Neural crest cell (in vitro differentiated cells): Measurements from ENCODE around the gene SPTBN5. TPM values are rescaled to one million over a fixed set of nuclear protein-coding genes. Genes with fewer than 3 reads are reported as not detected.

Source experiments
- DNase-seq: peaks from one replicate; pipeline ENCODE4 v3.0.0; 2021; ENCODE audit warnings: low read depth, mixed read lengths, low spot score
- H3K27ac Mint-ChIP-seq: one replicate; pipeline ENCODE4 v1.8.0; 2021; ENCODE audit warnings: mild to moderate bottlenecking, mixed read lengths; ENCODE audit not compliant: unreplicated experiment
- H3K27me3 Mint-ChIP-seq: 2 replicates; pipeline ENCODE4 v1.8.0; 2021; ENCODE audit warnings: low read depth, mild to moderate bottlenecking, mixed read lengths
- H3K36me3 Mint-ChIP-seq: 2 replicates; pipeline ENCODE4 v1.8.0; 2021; ENCODE audit warnings: low read depth, mild to moderate bottlenecking, mixed read lengths
- H3K4me1 Mint-ChIP-seq: 2 replicates; pipeline ENCODE4 v1.8.0; 2021; ENCODE audit warnings: mixed read lengths
- H3K4me3 Mint-ChIP-seq: one replicate; pipeline ENCODE4 v1.8.0; 2021; ENCODE audit warnings: mild to moderate bottlenecking, mixed read lengths
- H3K9me3 Mint-ChIP-seq: 2 replicates; pipeline ENCODE4 v1.8.0; 2021; ENCODE audit warnings: mixed read lengths
- CTCF ChIP-seq: fragments of 200-600 bp; sonication (generic); conservative IDR thresholded peaks from 2 replicates; pipeline ENCODE4 v1.5.0; 2021; ENCODE audit warnings: antibody characterized with exemption, mild to moderate bottlenecking
- total RNA-seq: library from RNA; stranded (reverse); gene quantifications from 2 replicates; pipeline ENCODE4 v1.2.1, GENCODE V29; 2021

The SPTBN5 gene
- total RNA-seq, 1 donor from 2014 or later: 0.77 TPM

- Mint-ChIP-seq H3K36me3 (no peaks in the 10 kb centered on the region), H3K27ac (no peak overlapping the region), H3K27me3 (no peaks in the 10 kb centered on the region), H3K9me3 (no peaks in the 10 kb centered on the region), H3K4me3 (no peak overlapping the region), H3K4me1 (peaks cover 22% of the 10 kb centered on the region)
- no peak for DNase-seq
- no peak for TF ChIP-seq CTCF
Observed at GRCh38 chr15:41900526-41901380, 6.9 kb upstream of the SPTBN5 start.

DNA sequence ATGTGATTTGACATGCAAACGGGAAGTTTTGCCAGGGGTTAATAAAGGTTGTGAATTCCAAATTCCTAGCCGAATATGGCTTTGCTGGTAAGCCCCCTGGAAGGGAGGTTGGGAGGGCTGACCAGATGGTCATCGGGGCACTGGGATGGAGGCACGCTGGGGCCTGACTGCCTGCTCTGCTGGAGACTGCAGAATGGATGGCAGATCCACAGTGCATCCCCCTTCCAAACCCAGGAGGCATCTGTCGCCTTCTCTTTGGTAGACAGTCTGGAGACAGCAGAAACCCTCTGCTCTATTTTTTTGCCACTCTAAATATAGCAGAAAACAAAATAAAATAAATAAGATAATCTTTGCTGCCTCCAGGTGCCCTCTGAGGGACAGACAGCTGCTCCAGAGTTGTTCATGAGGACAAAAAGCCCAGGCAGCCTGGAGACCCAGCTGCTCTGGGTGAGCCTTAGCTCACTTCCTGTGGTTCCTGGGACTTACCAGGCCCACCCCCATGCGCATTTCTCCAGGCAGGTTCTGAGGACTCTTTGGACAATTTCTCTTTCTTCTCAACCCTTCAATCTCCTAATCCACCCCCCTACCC is 6.1 kb upstream of the SPTBN5 start:
- Mint-ChIP-seq H3K27me3 (no peaks in the 10 kb centered on the region), H3K4me1 (peaks cover 22% of the 10 kb centered on the region), H3K4me3 (no peak overlapping the region), H3K36me3 (no peaks in the 10 kb centered on the region), H3K9me3 (no peaks in the 10 kb centered on the region), H3K27ac (no peak overlapping the region)
- no peak for DNase-seq
- no peak for TF ChIP-seq CTCF

DNA sequence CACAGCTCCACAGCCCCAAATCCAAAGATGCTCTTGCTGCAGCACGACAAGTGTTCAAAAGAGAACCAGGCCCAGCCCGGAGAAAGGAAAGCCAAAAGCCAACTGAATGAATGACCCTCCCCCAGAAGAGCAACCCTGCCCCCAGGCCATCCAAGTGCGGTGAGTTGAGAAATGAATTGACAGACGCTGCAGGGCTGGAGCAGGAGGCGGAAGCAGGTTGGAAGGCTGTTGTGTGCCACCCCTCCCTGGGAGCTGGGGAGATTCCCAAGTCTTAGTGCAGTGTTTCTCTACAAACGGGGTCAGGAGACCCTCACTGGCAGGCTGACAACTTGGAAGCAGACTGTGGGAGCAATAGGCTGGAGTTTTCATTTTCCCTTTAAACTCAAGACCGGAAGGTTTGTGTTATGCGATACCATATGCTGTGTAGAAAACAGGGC is 3.5 kb upstream of the SPTBN5 start:
- DNase-seq: no peak
- H3K4me1 Mint-ChIP-seq: peaks cover 14% of the 10 kb centered on the region
- H3K9me3 Mint-ChIP-seq: no peaks in the 10 kb centered on the region
- H3K27ac Mint-ChIP-seq: peak overlapping the region; percentile 58
- no peaks in the 10 kb centered on the region for H3K27me3 Mint-ChIP-seq
- H3K36me3 Mint-ChIP-seq: no peaks in the 10 kb centered on the region
- no peak overlapping the region for H3K4me3 Mint-ChIP-seq
- no peak for TF ChIP-seq CTCF

- TF ChIP-seq CTCF: no peak
- Mint-ChIP-seq H3K36me3 (no peaks in the 10 kb centered on the region), H3K4me3 (no peak overlapping the region), H3K9me3 (no peaks in the 10 kb centered on the region), H3K27me3 (no peaks in the 10 kb centered on the region), H3K4me1 (peaks cover 14% of the 10 kb centered on the region), H3K27ac (peak overlapping the region; percentile 92)
- DNase-seq: no peak
Observed at GRCh38 chr15:41896566-41896965, 2.7 kb upstream of the SPTBN5 start.

GRCh38 chr15:41895957-41896356 is 2.1 kb upstream of the SPTBN5 start:
- H3K9me3 Mint-ChIP-seq: no peaks in the 10 kb centered on the region
- no peak for DNase-seq
- no peak for TF ChIP-seq CTCF
- no peaks in the 10 kb centered on the region for H3K27me3 Mint-ChIP-seq
- H3K27ac Mint-ChIP-seq: no peak overlapping the region
- no peaks in the 10 kb centered on the region for H3K36me3 Mint-ChIP-seq
- H3K4me3 Mint-ChIP-seq: no peak overlapping the region
- H3K4me1 Mint-ChIP-seq: peaks cover 14% of the 10 kb centered on the region
